Activated CD4-positive, alpha-beta T cell treated with anti-CD3 and anti-CD28 coated beads, Interleukin-2, amount 10 ng/mL, durations not matched to agents 24 days and 14 days (primary cell): ENCODE measurements around the gene HOXB2. TPM values are rescaled to one million over a fixed set of nuclear protein-coding genes. Genes with fewer than 3 reads are reported as not detected.
"Not testable (repeated sequence)": the region's sequence is repeated elsewhere in the genome, so short reads cannot be mapped to it uniquely, and the experiment has no call there.

ENCODE experiments used
- DNase-seq: peaks from one replicate; pipeline ENCODE4 v3.0.0; 2022
- H3K27ac Mint-ChIP-seq: one replicate; pipeline ENCODE4 v1.8.0; 2022; ENCODE audit warnings: mild to moderate bottlenecking, mixed read lengths
- H3K27me3 Mint-ChIP-seq: one replicate; pipeline ENCODE4 v1.8.0; 2022; ENCODE audit warnings: mixed read lengths
- H3K36me3 Mint-ChIP-seq: one replicate; pipeline ENCODE4 v1.8.0; 2022; ENCODE audit warnings: low read depth, mild to moderate bottlenecking, mixed read lengths
- H3K4me1 Mint-ChIP-seq: one replicate; pipeline ENCODE4 v1.8.0; 2021; ENCODE audit warnings: mixed read lengths
- H3K4me3 Mint-ChIP-seq: one replicate; pipeline ENCODE4 v1.8.0; 2022; ENCODE audit warnings: mild to moderate bottlenecking, moderate library complexity, mixed read lengths
- H3K9me3 Mint-ChIP-seq: one replicate; pipeline ENCODE4 v1.8.0; 2021; ENCODE audit warnings: mixed read lengths
- intact Hi-C: fragments of 100-400 bp; cut with micrococcal nuclease; formaldehyde crosslinking; loops from one replicate; pipeline ENCODE4 v1.15.1; 2023
- total RNA-seq: library from RNA; stranded (reverse); gene quantifications from 2 replicates; pipeline ENCODE4 v1.2.3, GENCODE V29; 2022

Gene HOXB2
- total RNA-seq, 1 donor from 2014 or later, result 28.1 TPM

DNA sequence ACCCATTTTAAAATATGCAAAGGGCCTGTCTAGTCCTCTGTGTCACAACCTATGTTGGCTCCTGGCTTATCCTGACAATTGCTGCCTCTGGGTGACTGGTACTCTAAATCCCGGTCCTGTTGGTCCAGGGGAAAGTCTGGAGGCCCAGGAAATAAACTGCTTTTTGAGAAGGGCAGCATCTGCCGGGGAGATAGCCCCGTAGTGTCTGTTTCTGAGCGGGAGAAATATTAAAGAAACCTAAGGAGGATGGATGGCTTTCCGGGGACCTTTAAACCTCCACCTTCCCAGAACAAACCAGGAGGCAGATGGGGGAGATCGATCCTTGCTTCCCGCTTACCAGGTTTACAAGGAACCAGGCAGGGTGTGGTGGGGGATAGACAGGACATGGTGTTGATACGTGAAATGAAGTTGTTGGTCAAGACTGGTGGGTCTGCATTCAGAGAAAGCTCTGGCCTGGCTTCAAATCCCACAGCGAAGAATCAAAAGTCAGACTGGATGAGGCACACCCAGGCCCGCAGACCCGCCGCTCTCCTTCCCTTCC lies 3.8 kb downstream of the HOXB2 start:
- Mint-ChIP-seq H3K9me3 (no peaks in the 10 kb centered on the region), H3K27me3 (peaks cover 2% of the 10 kb centered on the region), H3K36me3 (peaks cover 13% of the 10 kb centered on the region), H3K27ac (peak overlapping the region; percentile 97), H3K4me1 (peaks cover 28% of the 10 kb centered on the region), H3K4me3 (peak overlapping the region; percentile 95)
- intact Hi-C loops, result loop anchor here (1.0 to 5.0 kb wide), 3 partner anchors 8 to 129 kb away; no protein-coding TSS in a partner anchor
- DNase-seq, result no peak

DNA sequence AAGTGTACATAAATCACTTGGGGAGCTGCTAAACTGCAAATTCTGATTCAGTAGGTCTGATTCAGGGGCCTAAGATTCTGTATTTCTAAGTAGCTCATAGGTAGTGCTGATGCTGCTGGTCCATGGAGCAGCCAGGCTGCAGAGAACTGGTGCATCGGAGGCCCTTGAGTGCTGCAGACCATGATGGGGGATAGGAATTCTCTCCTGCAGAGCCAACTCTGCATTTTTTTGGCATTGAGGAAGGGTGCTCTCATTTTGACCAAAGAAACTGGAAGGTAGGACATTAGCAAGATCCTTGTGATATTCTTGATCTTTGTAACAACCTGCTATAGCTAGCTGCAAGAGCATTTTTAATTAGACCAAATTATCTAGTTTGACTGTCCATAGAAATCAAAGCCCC lies 4.7 kb downstream of the HOXB2 start:
- Mint-ChIP-seq H3K27ac (peak overlapping the region; percentile 51), H3K27me3 (peaks cover 2% of the 10 kb centered on the region), H3K9me3 (no peaks in the 10 kb centered on the region), H3K4me3 (peak overlapping the region; percentile 39), H3K4me1 (peaks cover 19% of the 10 kb centered on the region), H3K36me3 (peaks cover 13% of the 10 kb centered on the region)
- intact Hi-C loops, result loop anchor here (5.0 kb wide), 2 partner anchors 113 to 128 kb away; no protein-coding TSS in a partner anchor
- DNase-seq, result no peak

DNA sequence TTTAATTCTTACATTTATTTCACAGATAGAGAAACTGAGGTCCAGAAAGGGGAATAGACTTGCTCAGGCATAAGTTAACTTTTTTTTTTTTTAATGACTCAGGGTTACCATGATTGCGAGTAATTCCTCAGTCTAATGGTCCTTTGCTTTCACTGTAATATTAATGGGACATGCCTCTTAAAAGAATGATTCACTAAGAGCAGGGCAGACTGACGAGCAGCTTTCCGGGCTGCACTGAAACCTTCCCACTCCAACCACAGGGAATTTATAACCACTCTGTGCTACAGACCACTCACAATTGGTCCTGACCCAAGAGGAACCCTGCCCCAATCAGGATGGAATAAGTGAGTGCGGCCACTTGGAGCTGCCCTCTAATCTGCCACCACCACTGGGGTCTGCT lies 5.7 kb downstream of the HOXB2 start:
- no peak overlapping the region for H3K27ac Mint-ChIP-seq
- no peak for DNase-seq
- H3K36me3 Mint-ChIP-seq, result peaks cover 13% of the 10 kb centered on the region
- H3K4me1 Mint-ChIP-seq, result peaks cover 17% of the 10 kb centered on the region
- no peaks in the 10 kb centered on the region for H3K9me3 Mint-ChIP-seq
- no peak overlapping the region for H3K4me3 Mint-ChIP-seq
- intact Hi-C loops, result no loop called here
- H3K27me3 Mint-ChIP-seq, result peaks cover 2% of the 10 kb centered on the region

DNA sequence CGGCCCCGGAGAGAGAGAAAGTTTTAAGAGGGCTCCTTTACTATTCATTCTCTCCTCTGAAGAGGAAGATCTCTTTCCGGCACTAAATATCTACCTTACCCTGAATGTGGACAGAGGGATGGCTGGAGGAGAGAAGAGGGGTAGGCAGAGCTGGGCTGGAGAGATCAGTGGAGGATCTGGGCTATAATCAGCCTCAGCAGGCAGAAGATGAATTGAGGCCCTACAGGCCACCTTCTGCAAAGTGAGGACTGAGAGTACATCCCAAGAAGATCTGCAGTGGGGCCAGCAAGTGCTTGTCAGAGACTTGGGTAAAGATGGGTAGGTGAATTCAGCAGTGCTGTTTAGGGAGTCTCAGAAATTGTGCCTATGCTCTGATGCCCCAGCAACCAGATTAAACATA lies 7.6 kb downstream of the HOXB2 start:
- H3K27me3 Mint-ChIP-seq, result peaks cover 4% of the 10 kb centered on the region
- DNase-seq, result no peak
- H3K4me3 Mint-ChIP-seq, result no peak overlapping the region
- H3K9me3 Mint-ChIP-seq, result no peaks in the 10 kb centered on the region
- H3K27ac Mint-ChIP-seq, result no peak overlapping the region
- intact Hi-C loops, result no loop called here
- H3K36me3 Mint-ChIP-seq, result peaks cover 4% of the 10 kb centered on the region
- H3K4me1 Mint-ChIP-seq, result peaks cover 13% of the 10 kb centered on the region

DNA sequence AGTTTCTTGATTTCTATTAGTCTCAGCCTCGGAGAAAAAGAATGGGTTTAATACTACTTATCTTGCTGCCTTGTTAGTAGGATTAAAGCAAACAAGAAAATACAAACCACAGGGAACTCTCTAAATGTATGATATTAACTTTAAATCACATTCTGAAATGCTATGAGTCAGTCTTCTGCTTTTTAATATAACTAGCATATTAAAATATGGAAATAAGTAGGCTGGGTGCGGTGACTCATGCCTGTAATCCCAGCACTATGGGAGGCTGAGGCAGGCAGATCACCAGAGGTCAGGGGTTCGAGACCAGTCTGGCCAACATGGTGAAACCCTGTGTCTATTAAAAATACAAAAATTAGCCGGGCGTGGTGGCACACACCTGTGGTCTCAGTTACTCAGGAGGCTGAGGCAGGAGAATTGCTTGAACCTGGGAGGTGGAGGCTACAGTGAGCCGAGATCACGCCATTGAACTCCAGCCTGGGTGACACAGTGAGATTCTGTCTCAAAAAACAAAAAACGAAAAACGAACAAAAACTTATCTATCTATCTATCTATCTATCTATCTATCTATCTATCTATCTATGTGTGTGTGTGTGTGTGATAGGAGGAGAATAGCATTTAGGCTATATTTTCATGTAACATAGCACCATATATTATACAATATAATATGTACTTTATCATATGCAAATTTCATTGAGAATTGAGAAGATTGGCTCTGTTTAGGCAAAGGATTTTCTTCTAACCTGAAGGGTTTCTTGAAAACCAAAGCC lies 8.9 kb downstream of the HOXB2 start:
- intact Hi-C loops, H3K27ac Mint-ChIP-seq, H3K9me3 Mint-ChIP-seq, DNase-seq, H3K4me3 Mint-ChIP-seq, H3K4me1 Mint-ChIP-seq, H3K27me3 Mint-ChIP-seq, H3K36me3 Mint-ChIP-seq: not testable (repeated sequence)

DNA sequence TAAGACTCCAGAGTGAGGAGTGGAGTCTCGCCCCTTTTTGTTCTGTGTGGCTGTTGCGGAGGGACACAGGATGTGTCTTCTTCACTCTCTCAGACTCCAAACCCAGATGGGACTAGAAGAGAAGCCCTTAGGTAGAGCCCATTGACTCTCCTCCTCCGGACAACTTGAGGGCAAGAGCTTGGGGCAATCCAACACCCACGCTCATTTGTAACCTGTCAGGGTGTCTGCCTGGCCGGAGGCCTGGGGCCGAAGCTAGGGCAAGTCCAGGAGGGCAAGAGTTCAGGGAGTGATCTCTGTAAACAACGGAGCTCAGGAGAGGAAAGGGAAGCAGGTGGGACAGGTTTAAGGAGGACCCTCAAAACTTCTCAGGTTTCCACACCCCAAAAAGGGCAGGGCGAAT lies 12.6 kb downstream of the HOXB2 start:
- H3K9me3 Mint-ChIP-seq, result no peaks in the 10 kb centered on the region
- peaks cover 18% of the 10 kb centered on the region for H3K27me3 Mint-ChIP-seq
- intact Hi-C loops, result no loop called here
- no peak overlapping the region for H3K27ac Mint-ChIP-seq
- H3K4me1 Mint-ChIP-seq, result peaks cover 1% of the 10 kb centered on the region
- DNase-seq, result no peak
- H3K36me3 Mint-ChIP-seq, result no peaks in the 10 kb centered on the region
- H3K4me3 Mint-ChIP-seq, result no peak overlapping the region

DNA sequence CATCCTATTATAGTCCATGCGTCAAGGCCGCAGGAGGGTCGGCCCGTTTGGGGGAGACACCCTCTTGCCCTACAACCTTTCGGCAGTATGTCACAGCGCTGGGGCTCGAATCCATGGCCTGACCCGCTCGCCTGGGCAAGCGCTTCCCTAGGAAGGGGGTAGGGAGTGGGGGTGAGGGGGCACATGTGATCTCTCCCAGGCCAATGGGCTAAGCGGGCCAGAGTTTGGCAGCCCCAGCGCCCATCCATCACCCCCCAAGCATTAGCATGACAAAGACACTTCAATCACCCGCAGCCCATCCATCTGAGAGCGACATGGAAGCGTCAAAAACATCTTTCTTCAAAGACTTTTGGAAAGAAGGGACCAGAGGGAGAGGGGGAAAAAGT lies 14.0 kb downstream of the HOXB2 start, which contains the start of gene HOXB1:
HOXB1 (minus strand) TSS at position 125 of the 386 bp plus-strand sequence; CDS start at position 18, 107 bp downstream.
- H3K27me3 Mint-ChIP-seq, result peaks cover 26% of the 10 kb centered on the region
- H3K9me3 Mint-ChIP-seq, result no peaks in the 10 kb centered on the region
- H3K4me3 Mint-ChIP-seq, result no peak within 1 kb of the TSS
- H3K4me1 Mint-ChIP-seq, result peaks cover 7% of the 10 kb centered on the region
- DNase-seq, result no peak
- no peak within 1 kb of the TSS for H3K27ac Mint-ChIP-seq
- intact Hi-C loops, result no loop called here
- H3K36me3 Mint-ChIP-seq, result peaks cover 4% of the 10 kb centered on the region

DNA sequence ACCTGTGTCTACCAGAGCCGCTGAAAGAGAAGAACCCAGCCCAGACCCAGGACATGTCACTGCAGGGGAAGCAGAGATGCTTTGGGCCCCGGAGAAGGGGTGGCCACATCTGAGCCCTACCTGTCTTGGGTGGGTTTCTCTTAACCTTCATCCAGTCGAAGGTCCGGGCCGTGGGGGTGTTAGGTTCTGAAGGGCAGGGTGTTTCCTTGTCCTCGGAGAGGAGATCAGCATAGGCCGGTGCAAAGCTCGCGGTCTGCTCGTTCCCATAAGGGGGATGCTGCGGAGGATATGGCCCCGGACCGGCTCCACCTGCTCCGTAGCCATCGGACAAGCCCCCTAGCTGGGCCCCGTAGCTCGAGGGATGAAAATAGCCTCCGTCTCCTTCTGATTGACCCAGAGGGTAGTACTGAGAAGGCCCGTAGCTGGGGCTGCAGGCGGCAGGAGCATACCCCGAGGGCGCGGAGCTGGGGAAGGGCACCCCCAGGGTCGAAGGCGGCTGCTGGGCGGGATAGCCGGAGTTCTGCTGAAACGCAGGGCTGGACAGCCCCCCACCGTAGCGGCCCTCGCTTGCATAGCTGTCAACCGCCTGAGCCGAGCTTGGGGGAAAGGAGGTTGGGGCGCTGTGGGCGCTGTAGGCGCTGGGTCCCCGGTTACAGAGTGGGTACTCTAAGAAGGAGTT lies 14.6 kb downstream of the HOXB2 start:
- no peaks in the 10 kb centered on the region for H3K9me3 Mint-ChIP-seq
- peaks cover 31% of the 10 kb centered on the region for H3K27me3 Mint-ChIP-seq
- H3K27ac Mint-ChIP-seq, result no peak overlapping the region
- H3K36me3 Mint-ChIP-seq, result peaks cover 5% of the 10 kb centered on the region
- DNase-seq, result no peak
- H3K4me1 Mint-ChIP-seq, result peaks cover 7% of the 10 kb centered on the region
- intact Hi-C loops, result no loop called here
- H3K4me3 Mint-ChIP-seq, result no peak overlapping the region

DNA sequence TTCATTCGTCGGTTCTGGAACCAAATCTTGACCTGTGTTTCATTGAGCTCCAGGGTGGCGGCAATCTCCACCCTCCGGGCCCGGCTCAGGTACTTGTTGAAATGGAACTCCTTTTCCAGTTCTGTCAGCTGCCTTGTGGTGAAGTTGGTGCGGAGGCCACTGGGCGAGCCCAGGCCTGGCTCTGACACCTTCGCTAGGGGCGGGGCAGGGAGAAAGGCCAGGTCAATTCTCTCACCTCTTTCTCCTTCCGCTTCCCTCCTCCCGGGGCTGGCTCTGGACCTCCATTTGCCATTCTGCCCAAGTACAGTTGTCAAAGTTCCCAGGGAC lies 15.3 kb downstream of the HOXB2 start:
- no peak overlapping the region for H3K4me3 Mint-ChIP-seq
- H3K27me3 Mint-ChIP-seq, result peaks cover 37% of the 10 kb centered on the region
- DNase-seq, result no peak
- peaks cover 5% of the 10 kb centered on the region for H3K36me3 Mint-ChIP-seq
- intact Hi-C loops, result no loop called here
- peaks cover 10% of the 10 kb centered on the region for H3K4me1 Mint-ChIP-seq
- H3K27ac Mint-ChIP-seq, result no peak overlapping the region
- H3K9me3 Mint-ChIP-seq, result no peaks in the 10 kb centered on the region

DNA sequence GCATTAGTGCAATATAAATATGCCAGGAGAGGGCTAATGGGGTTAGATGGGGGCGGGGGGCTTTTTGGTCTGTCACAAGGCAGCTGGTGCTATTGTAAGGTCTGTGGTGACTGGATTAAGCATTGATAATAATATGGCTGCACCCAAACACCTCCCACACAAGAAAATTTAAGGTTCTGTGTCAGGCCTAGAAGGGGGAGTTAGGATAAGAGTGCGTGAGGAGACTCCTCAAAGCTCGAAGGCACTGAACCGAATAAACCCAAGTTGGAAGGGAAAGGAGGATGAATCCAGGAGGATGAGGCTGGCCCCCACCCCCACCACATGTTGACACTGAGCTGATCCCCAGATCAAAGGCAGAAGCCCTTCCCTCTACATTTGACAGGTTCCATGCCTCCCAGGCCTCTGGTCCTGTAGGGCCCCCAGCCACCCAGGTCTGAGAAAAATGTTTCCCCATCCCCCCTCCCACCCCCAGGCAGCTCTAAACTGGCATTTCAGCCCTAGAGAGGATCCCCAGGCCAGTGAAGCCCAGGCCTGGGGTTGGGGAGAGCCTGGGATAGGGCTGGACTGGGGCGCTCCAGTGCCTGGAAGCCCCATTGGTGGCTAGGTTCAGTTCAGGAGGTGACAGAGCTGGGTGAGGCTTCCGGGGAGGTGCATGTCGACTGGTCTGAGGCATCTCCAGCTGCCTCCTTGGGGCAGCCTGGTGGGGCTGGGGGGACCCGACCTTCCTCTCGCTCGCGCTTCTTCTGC lies 15.8 kb downstream of the HOXB2 start:
- Mint-ChIP-seq H3K27ac (no peak overlapping the region), H3K4me1 (peaks cover 10% of the 10 kb centered on the region), H3K36me3 (peaks cover 5% of the 10 kb centered on the region), H3K4me3 (no peak overlapping the region), H3K27me3 (peaks cover 42% of the 10 kb centered on the region), H3K9me3 (no peaks in the 10 kb centered on the region)
- intact Hi-C loops, result no loop called here
- no peak for DNase-seq

DNA sequence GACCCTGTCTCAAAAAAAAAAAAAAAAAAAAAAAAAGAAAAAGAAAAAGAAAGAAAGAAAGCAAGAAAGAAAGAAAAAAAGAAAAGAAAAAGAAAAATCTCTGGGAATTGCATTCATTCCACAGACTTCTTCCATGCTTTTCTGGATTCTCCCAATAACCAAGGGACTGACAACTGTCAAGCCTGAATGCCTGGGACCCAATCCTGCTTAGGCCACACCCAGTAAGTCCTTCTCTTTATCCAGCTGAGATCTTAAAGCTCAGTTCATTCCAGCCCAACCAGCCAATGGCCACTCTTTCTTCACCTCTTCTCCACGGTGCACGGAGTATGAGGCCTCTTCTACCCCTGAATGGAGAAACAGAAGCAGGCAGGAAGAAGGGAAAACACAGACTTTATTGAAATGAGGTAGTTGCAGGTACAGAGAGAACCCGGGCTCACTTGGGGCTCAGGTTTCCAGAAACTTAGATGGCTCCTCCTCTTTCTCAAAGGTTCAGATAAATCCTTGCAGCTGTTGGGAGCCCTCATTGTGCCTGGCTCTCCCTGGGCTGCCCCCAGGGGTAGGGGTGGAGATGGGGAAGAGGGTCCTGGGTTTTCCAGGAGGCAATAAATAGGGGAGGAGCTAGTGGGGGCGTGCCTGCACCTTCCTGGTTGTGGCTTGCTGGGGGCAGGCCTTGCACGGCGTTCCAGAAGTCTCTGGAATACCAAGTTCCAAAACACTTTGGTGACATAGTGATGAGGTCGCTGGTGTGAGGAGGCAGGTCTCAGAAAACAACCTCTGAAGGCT lies 16.6 kb downstream of the HOXB2 start:
- Mint-ChIP-seq H3K4me1 (peaks cover 9% of the 10 kb centered on the region), H3K9me3 (no peaks in the 10 kb centered on the region), H3K36me3 (peaks cover 5% of the 10 kb centered on the region), H3K27ac (no peak overlapping the region), H3K27me3 (peaks cover 47% of the 10 kb centered on the region), H3K4me3 (no peak overlapping the region)
- DNase-seq, result no peak
- intact Hi-C loops, result no loop called here

DNA sequence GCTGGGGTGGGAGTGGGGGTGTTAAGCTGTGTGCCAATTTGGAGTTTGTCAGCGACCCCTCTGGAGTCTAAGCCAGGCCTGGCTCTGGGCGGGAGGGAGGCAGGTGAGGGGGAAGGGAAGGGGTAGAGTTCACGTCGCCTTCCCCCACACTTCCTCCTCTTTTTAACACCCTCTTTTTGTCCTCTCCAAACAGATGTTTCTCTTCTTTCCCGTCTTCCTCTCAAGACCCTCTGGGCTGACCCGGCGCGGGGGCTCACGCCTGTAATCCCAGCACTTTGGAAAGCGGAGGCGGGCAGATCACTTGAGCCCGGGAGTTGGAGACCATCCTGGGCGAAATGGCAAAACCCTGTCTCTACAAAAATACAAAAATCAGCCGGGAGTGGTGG lies 17.4 kb downstream of the HOXB2 start:
- Mint-ChIP-seq H3K27ac (no peak overlapping the region), H3K27me3 (peaks cover 50% of the 10 kb centered on the region), H3K36me3 (peaks cover 5% of the 10 kb centered on the region), H3K4me3 (no peak overlapping the region), H3K9me3 (no peaks in the 10 kb centered on the region), H3K4me1 (peaks cover 9% of the 10 kb centered on the region)
- intact Hi-C loops, result no loop called here
- DNase-seq, result no peak
